GM12878 (cell line): Measurements from ENCODE around the gene ERC2. TPM values are rescaled to one million over a fixed set of nuclear protein-coding genes. Genes with fewer than 3 reads are reported as not detected.

Source experiments
- ATAC-seq: fragments of 200-7000 bp; cut with Tn5 transposase; 3 replicates; pipeline ENCODE4 v1.9.1; 2020; ENCODE audit warnings: mild to moderate bottlenecking, moderate library complexity
- BruUV-seq: library from RNA; stranded (reverse); fragments of 400-500 nt; replicated peaks from 2 replicates; lab custom pipeline; 2021; lab: Mats Ljungman, UMichigan
- CTCF ChIA-PET: fragments of 300-600 bp; sonication (Branson Sonifier 250); formaldehyde crosslinking; extraction: SDS; loops from one replicate; lab custom pipeline; 2021; ENCODE audit warnings: inconsistent platforms; lab: Yijun Ruan, JAX
- POLR2A ChIA-PET: fragments of 350-600 bp; formaldehyde crosslinking; extraction: SDS; loops from one replicate; lab custom pipeline; 2021; ENCODE audit warnings: inconsistent platforms; lab: Charles Lee
- RAD21 ChIA-PET: fragments of 300-600 bp; sonication (Branson Sonifier 250); formaldehyde crosslinking; loops from one replicate; lab custom pipeline; 2023; ENCODE audit warnings: antibody characterized with exemption; ENCODE audit not compliant: unreplicated experiment; lab: Charles Lee
- SMC1A ChIA-PET: fragments of 300-600 bp; sonication (Branson Sonifier 250); formaldehyde crosslinking; loops from one replicate; lab custom pipeline; 2023; ENCODE audit not compliant: unreplicated experiment, uncharacterized antibody; lab: Charles Lee
- DNase-seq: peaks from one replicate; pipeline ENCODE4 v3.0.0-alpha.2; 2011; ENCODE audit warnings: low read depth, low spot score
- FAIRE-seq: peaks from 3 replicates; lab custom pipeline; 2011; peaks lifted over from hg19 to GRCh38; lab: Jason Lieb, UNC
- H2AFZ ChIP-seq: 2 replicates; pipeline ENCODE4 v1.6.0; 2011; ENCODE audit warnings: low read depth, low read length, control low read depth; ENCODE audit not compliant: control insufficient read depth
- H3K27ac ChIP-seq: 2 replicates; pipeline ENCODE4 v1.5.1; 2011; ENCODE audit warnings: control low read depth; ENCODE audit not compliant: control insufficient read depth, insufficient read depth
- H3K27me3 ChIP-seq, 2 experiments: replicated peaks in 1 of 2; 2 replicates each; pipeline versions ENCODE4 v1.6.0 to v1.6.1; 2011; ENCODE audit warnings: low read length in 1 of 2; ENCODE audit not compliant: control insufficient read depth in 2 of 2, insufficient read depth in 2 of 2
- H3K36me3 ChIP-seq, 2 experiments: 2 replicates each; pipeline ENCODE4 v1.5.1; 2011; ENCODE audit warnings: low read length in 1 of 2; ENCODE audit not compliant: control insufficient read depth in 2 of 2, insufficient read depth in 2 of 2
- H3K4me1 ChIP-seq: 2 replicates; pipeline ENCODE4 v1.6.1; 2011; ENCODE audit warnings: mild to moderate bottlenecking, low read length, moderate library complexity, mixed read lengths; ENCODE audit not compliant: control insufficient read depth, insufficient read depth
- H3K4me2 ChIP-seq: 2 replicates; pipeline ENCODE4 v1.6.0; 2011; ENCODE audit warnings: control low read depth; ENCODE audit not compliant: control insufficient read depth, insufficient read depth
- H3K4me3 ChIP-seq: fragments of 200-600 bp; sonication (generic); 2 replicates; pipeline ENCODE4 v1.5.1; 2016
- H3K79me2 ChIP-seq: 2 replicates; pipeline ENCODE4 v1.6.0; 2011; ENCODE audit warnings: low read length; ENCODE audit not compliant: control insufficient read depth, insufficient read depth
- H3K9ac ChIP-seq: 2 replicates; pipeline ENCODE4 v1.8.0; 2011; ENCODE audit warnings: low read length, control low read depth, mixed read lengths; ENCODE audit not compliant: control insufficient read depth, insufficient read depth
- H3K9me3 ChIP-seq: replicated peaks from 3 replicates; pipeline ENCODE4 v1.5.1; 2011; ENCODE audit warnings: mild to moderate bottlenecking, low read length; ENCODE audit not compliant: control insufficient read depth, insufficient read depth
- H4K20me1 ChIP-seq: 2 replicates; pipeline ENCODE4 v1.6.0; 2011; ENCODE audit not compliant: control insufficient read depth, insufficient read depth
- ATF2 ChIP-seq: IDR thresholded peaks from 2 replicates; pipeline ENCODE4 v1.6.1; 2012; ENCODE audit warnings: low read length, inconsistent platforms
- ATF3 ChIP-seq: IDR thresholded peaks from 2 replicates; pipeline ENCODE4 v1.6.1; 2011; ENCODE audit warnings: low read depth, mild to moderate bottlenecking, low read length, moderate library complexity, borderline replicate concordance; ENCODE audit errors: extremely low read depth
- BMI1 ChIP-seq: fragments of 450-650 bp; IDR thresholded peaks from 2 replicates; pipeline ENCODE4 v1.6.1; 2016; ENCODE audit warnings: mild to moderate bottlenecking, moderate library complexity, borderline replicate concordance
- E2F8 ChIP-seq: fragments of 450-650 bp; IDR thresholded peaks from 2 replicates; pipeline ENCODE4 v1.6.1; 2018; ENCODE audit warnings: mild to moderate bottlenecking, low read depth, moderate library complexity; ENCODE audit not compliant: partially characterized antibody
- EP300 ChIP-seq, 2 experiments: fragments of 150-350 bp in 1 of 2; IDR thresholded peaks; 2 replicates each; pipeline ENCODE4 v1.6.1; 2011 to 2012; ENCODE audit warnings: low read depth in 2 of 2, low read length in 2 of 2, borderline replicate concordance in 1 of 2, improper control_type of control experiment in 1 of 2, inconsistent platforms in 1 of 2; ENCODE audit not compliant: control insufficient read depth in 1 of 2
- HDGF ChIP-seq: fragments of 450-650 bp; IDR thresholded peaks from 2 replicates; pipeline ENCODE4 v1.6.1; 2016; ENCODE audit warnings: antibody characterized with exemption
- IRF5 ChIP-seq: fragments of 450-650 bp; IDR thresholded peaks from 2 replicates; pipeline ENCODE4 v1.6.1; 2017; ENCODE audit warnings: borderline replicate concordance
- KAT2A ChIP-seq: conservative IDR thresholded peaks from 2 replicates; pipeline ENCODE4 v1.6.1; 2011; ENCODE audit warnings: low read depth, low read length; ENCODE audit not compliant: control insufficient read depth
- MEF2B ChIP-seq: fragments of 450-650 bp; IDR thresholded peaks from 2 replicates; pipeline ENCODE4 v1.6.1; 2018; ENCODE audit warnings: mild to moderate bottlenecking, moderate library complexity; ENCODE audit not compliant: partially characterized antibody, poor library complexity, severe bottlenecking
- PML ChIP-seq: IDR thresholded peaks from 2 replicates; pipeline ENCODE4 v1.6.1; 2012; ENCODE audit warnings: low read length, inconsistent platforms
- POLR2AphosphoS2 ChIP-seq: IDR thresholded peaks from 2 replicates; pipeline ENCODE4 v1.6.1; 2011; ENCODE audit warnings: low read depth, mild to moderate bottlenecking, low read length, improper control_type of control experiment, moderate library complexity
- SIX5 ChIP-seq: IDR thresholded peaks from 2 replicates; pipeline ENCODE4 v1.6.1; 2011; ENCODE audit warnings: mild to moderate bottlenecking, low read depth, low read length, moderate library complexity; ENCODE audit not compliant: severe bottlenecking
- SMAD1 ChIP-seq: fragments of 450-650 bp; IDR thresholded peaks from 2 replicates; pipeline ENCODE4 v1.6.1; 2018; ENCODE audit warnings: mild to moderate bottlenecking, low read depth; ENCODE audit not compliant: partially characterized antibody
- SP1 ChIP-seq: IDR thresholded peaks from one replicate; pipeline ENCODE4 v1.6.1; 2011; ENCODE audit warnings: low read depth, low read length
- STAT3 ChIP-seq: IDR thresholded peaks from 2 replicates; pipeline ENCODE4 v1.6.1; 2011; ENCODE audit warnings: low read depth, low read length, improper control_type of control experiment
- USF2 ChIP-seq: IDR thresholded peaks from 2 replicates; pipeline ENCODE4 v1.6.1; 2011; ENCODE audit warnings: low read depth, low read length, improper control_type of control experiment, borderline replicate concordance
- WGBS: methylation state at CpG from one replicate; pipeline ENCODE4 v1.1.6; 2016; ENCODE audit warnings: low lambda C conversion rate; ENCODE audit not compliant: insufficient replicate concordance, insufficient coverage; ENCODE audit errors: missing lambda C conversion rate; 5-methylcytosine and 5-hydroxymethylcytosine counted together
- in situ Hi-C: fragments of 300-500 bp; cut with MboI; formaldehyde crosslinking; loops from 9 replicates; pipeline ENCODE4 v1.14.3; 2018; ENCODE audit warnings: mixed read lengths
- intact Hi-C: fragments of 100-400 bp; cut with micrococcal nuclease; formaldehyde crosslinking; loops from one replicate; pipeline ENCODE4 v1.14.2; 2022; ENCODE audit not compliant: unreplicated experiment
- polyA plus RNA-seq, 11 experiments: library from polyadenylated mRNA; depleted of rRNA in 4 of 11; unstranded in 6 of 11; stranded (reverse) in 5 of 11; fragments of >200 nt; fragmentation: Nextera tagmentation in 4 of 11; fragmentation: Illumina TruSeq in 1 of 11; extraction: Ambion mirVana in 4 of 11; extraction: Trizol in 1 of 11; gene quantifications; 1 replicate in 1 of 11; 2 replicates in 10 of 11; pipeline versions ENCODE4 v1.2.1 to v1.2.3, GENCODE V29; 2011 to 2016; ENCODE audit warnings: inconsistent platforms in 2 of 11, missing spikeins in 2 of 11, low read depth in 1 of 11
- total RNA-seq, 4 experiments: library from RNA; depleted of rRNA in 3 of 4; stranded (reverse); fragments of >200 nt in 3 of 4; fragmentation: Illumina TruSeq in 1 of 4; extraction: Trizol in 1 of 4; gene quantifications; 2 replicates each; pipeline versions ENCODE4 v1.2.1 to v1.2.3, GENCODE V29; 2013 to 2021

ERC2 gene
- total and polyA plus RNA-seq, 10 of the 15 experiments (the other 5 are each of a cell fraction or from before 2014, with no cell fraction given): 0.06 to 1.4 (median 0.12) TPM; not detected in 3

- H3K27me3 ChIP-seq: no peaks in the 10 kb centered on the region
- WGBS: 37% methylated on average over 4 of the region's 4 CpGs
Observed at GRCh38 chr3:56052188-56052587, 416.1 kb downstream of the ERC2 start.

More at GRCh38 chr3:56052188-56052587, 416.1 kb downstream of the ERC2 start:
- H3K27ac ChIP-seq: no peak overlapping the region
- SMC1A ChIA-PET: interaction anchor here (1.1 kb wide), 1 partner anchor 12 kb away, joined by 3 read pairs; no protein-coding TSS in a partner anchor
- no peak overlapping the region for H3K4me2 ChIP-seq
- RAD21 ChIA-PET: no interaction called here
- no peak overlapping the region for H3K9ac ChIP-seq
- ATAC-seq: no peak
- no peaks in the 10 kb centered on the region for H3K79me2 ChIP-seq
- no peak for FAIRE-seq
- H3K9me3 ChIP-seq: no peaks in the 10 kb centered on the region
- H3K4me3 ChIP-seq: no peak overlapping the region
- CTCF ChIA-PET: interaction anchor here (1.1 kb wide), 1 partner anchor 16 kb away, joined by 3 read pairs; no protein-coding TSS in a partner anchor
- no peak overlapping the region for H2AFZ ChIP-seq
- TF ChIP-seq KAT2A: no peak
- TF ChIP-seq STAT3: no peak
- no peak for TF ChIP-seq EP300 (IDR thresholded peaks at IDR 0.05; ENCODE audit: borderline replicate concordance in 1 of 2, control insufficient read depth in 1 of 2, low read depth in 2 of 2, low read length in 2 of 2)
- no peak for TF ChIP-seq SP1
- TF ChIP-seq IRF5: no peak
- no peak for TF ChIP-seq E2F8
- no peak for TF ChIP-seq HDGF
- TF ChIP-seq SIX5: no peak
- no peak for TF ChIP-seq PML
- TF ChIP-seq SMAD1: no peak
- TF ChIP-seq ATF2: no peak
- TF ChIP-seq POLR2AphosphoS2: no peak
- TF ChIP-seq USF2: no peak
- TF ChIP-seq ATF3: no peak
- no peak for TF ChIP-seq MEF2B
- TF ChIP-seq BMI1: no peak
- POLR2A ChIA-PET: no interaction called here
- in situ Hi-C loops (no loop called here), intact Hi-C loops (no loop called here)
- no peaks in the 10 kb centered on the region for H4K20me1 ChIP-seq
- no TSS peak for BruUV-seq
- H3K4me1 ChIP-seq: no peaks in the 10 kb centered on the region
- H3K36me3 ChIP-seq: no peaks in the 10 kb centered on the region
- DNase-seq: no peak
